HCT116 (cell line): ENCODE measurements around the gene TYROBP.

ENCODE experiments used
- EZH2phosphoT487 ChIP-seq: fragments of 200-600 bp; IDR thresholded peaks from 2 replicates; pipeline ENCODE4 v1.6.1; 2018; ENCODE audit warnings: antibody characterized with exemption, borderline replicate concordance
- YY1 ChIP-seq: IDR thresholded peaks from 2 replicates; pipeline ENCODE4 v1.6.1; 2011; ENCODE audit warnings: low read length, low read depth, moderate library complexity, mild to moderate bottlenecking; ENCODE audit not compliant: insufficient replicate concordance; ENCODE audit errors: extremely low read depth
- ZFX ChIP-seq: fragments of 450-650 bp; IDR thresholded peaks from 2 replicates; pipeline ENCODE4 v1.6.1; 2017
- TF ChIP-seq, protein P1 (sequence below), 3 experiments: fragments of 200-600 bp in 1 of 3; sonication (generic) in 1 of 3; IDR thresholded peaks in 2 of 3; conservative IDR thresholded peaks in 1 of 3; 2 replicates each; pipeline ENCODE4 v1.5.1; 2012 to 2017; ENCODE audit warnings: low read depth in 2 of 3, low read length in 2 of 3, antibody characterized with exemption in 1 of 3, borderline replicate concordance in 1 of 3, control low read depth in 1 of 3, mild to moderate bottlenecking in 1 of 3, mixed read lengths in 1 of 3, mixed run types in 1 of 3, moderate library complexity in 1 of 3; ENCODE audit not compliant: insufficient read depth in 1 of 3

DNA sequence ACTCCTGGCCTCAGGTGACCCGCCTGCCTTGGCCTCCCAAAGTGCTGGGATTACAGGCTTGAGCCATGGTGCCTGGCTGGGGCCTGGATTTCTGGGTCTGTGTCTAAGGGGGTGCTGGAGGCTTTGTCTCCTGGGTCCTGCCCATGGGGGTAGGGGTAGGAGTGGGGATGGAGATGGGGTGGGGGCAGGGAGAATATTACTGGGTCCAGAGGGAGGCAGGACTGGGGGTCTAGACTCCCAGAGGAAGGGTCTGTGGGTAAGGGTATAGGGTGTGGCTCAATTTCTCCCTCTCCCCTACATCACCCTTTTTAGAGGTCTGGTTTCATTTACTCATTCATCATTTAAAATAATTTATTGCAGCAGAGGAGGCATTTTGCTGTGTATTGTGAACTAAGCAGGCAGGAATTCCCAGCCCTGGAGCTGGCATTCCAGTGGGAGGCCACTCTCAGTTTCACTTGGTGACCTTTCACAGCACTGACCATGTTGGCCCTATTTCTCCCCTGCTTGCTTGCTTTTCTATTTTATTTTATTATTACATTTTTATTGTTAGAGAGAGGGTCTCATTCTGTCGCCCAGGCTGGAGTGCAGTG, 6.9 kb downstream of the TYROBP start:
- TF ChIP-seq, protein P1, sequence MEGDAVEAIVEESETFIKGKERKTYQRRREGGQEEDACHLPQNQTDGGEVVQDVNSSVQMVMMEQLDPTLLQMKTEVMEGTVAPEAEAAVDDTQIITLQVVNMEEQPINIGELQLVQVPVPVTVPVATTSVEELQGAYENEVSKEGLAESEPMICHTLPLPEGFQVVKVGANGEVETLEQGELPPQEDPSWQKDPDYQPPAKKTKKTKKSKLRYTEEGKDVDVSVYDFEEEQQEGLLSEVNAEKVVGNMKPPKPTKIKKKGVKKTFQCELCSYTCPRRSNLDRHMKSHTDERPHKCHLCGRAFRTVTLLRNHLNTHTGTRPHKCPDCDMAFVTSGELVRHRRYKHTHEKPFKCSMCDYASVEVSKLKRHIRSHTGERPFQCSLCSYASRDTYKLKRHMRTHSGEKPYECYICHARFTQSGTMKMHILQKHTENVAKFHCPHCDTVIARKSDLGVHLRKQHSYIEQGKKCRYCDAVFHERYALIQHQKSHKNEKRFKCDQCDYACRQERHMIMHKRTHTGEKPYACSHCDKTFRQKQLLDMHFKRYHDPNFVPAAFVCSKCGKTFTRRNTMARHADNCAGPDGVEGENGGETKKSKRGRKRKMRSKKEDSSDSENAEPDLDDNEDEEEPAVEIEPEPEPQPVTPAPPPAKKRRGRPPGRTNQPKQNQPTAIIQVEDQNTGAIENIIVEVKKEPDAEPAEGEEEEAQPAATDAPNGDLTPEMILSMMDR (IDR thresholded peaks at IDR 0.05 in 2 of 3, conservative IDR thresholded peaks at IDR 0.05 in 1 of 3; ENCODE audit: borderline replicate concordance in 1 of 3, insufficient read depth in 1 of 3, low read depth in 2 of 3, low read length in 2 of 3), result no peak
- TF ChIP-seq YY1 (no peak), EZH2phosphoT487 (no peak), ZFX (no peak)
